Measurements from ENCODE around the gene SHANK1.

DNA sequence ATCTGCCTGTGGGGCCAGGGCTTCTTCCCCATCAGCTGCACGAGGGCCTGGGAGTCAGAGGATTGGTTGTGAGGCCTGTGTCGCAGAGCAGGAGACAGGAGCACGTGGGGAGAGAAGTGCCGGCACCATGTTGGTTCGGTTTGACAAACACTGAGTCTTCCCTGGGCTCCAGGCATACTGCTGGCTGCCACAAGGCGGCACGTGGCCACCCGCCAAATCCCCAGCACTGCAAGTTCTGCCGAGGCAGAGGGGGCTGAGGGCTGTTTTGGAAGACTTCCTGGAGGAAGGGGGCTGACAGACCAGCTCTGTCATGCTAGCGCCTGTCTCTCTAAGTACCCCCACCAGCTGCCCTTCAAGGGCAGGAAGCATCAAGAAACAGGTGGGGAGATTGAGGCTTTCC lies 9.5 kb downstream of the SHANK1 start:
- TF ChIP-seq, protein P1, sequence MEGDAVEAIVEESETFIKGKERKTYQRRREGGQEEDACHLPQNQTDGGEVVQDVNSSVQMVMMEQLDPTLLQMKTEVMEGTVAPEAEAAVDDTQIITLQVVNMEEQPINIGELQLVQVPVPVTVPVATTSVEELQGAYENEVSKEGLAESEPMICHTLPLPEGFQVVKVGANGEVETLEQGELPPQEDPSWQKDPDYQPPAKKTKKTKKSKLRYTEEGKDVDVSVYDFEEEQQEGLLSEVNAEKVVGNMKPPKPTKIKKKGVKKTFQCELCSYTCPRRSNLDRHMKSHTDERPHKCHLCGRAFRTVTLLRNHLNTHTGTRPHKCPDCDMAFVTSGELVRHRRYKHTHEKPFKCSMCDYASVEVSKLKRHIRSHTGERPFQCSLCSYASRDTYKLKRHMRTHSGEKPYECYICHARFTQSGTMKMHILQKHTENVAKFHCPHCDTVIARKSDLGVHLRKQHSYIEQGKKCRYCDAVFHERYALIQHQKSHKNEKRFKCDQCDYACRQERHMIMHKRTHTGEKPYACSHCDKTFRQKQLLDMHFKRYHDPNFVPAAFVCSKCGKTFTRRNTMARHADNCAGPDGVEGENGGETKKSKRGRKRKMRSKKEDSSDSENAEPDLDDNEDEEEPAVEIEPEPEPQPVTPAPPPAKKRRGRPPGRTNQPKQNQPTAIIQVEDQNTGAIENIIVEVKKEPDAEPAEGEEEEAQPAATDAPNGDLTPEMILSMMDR (IDR thresholded peaks at IDR 0.05) = no peak
- no peak for TF ChIP-seq POLR2A (IDR thresholded peaks at IDR 0.05)
